GM19463 (cell line): ENCODE results near the gene SCGB3A1.

Experiments
- ATAC-seq: cut with Tn5 transposase; IDR thresholded peaks from one replicate; pipeline ENCODE4 v1.9.1; 2021; ENCODE audit warnings: mild to moderate bottlenecking, moderate library complexity; ENCODE audit not compliant: unreplicated experiment

The SCGB3A1 gene

GRCh38 chr5:180625791-180626660 is 34.7 kb upstream of the SCGB3A1 start:
- ATAC-seq: no peak

- no peak for ATAC-seq
Observed at GRCh38 chr5:180625125-180625790, 34.0 kb upstream of the SCGB3A1 start.

GRCh38 chr5:180624587-180624986 is 33.3 kb upstream of the SCGB3A1 start:
- no peak for ATAC-seq

- no peak for ATAC-seq
Observed at GRCh38 chr5:180623844-180624243, 32.5 kb upstream of the SCGB3A1 start.

- ATAC-seq: no peak
Observed at GRCh38 chr5:180623411-180623834, 32.1 kb upstream of the SCGB3A1 start.

- ATAC-seq: no peak
Observed at GRCh38 chr5:180622910-180623309, 31.6 kb upstream of the SCGB3A1 start.

GRCh38 chr5:180621311-180621710 is 30.0 kb upstream of the SCGB3A1 start:
- no peak for ATAC-seq

- ATAC-seq: no peak
Observed at GRCh38 chr5:180620014-180620413, 28.7 kb upstream of the SCGB3A1 start.

- no peak for ATAC-seq
Observed at GRCh38 chr5:180619563-180619915, 28.2 kb upstream of the SCGB3A1 start.

- no peak for ATAC-seq
Observed at GRCh38 chr5:180618829-180619562, 27.7 kb upstream of the SCGB3A1 start.

- ATAC-seq: no peak
Observed at GRCh38 chr5:180618487-180618828, 27.2 kb upstream of the SCGB3A1 start.

GRCh38 chr5:180613814-180614188 is 22.5 kb upstream of the SCGB3A1 start:
- no peak for ATAC-seq

GRCh38 chr5:180613188-180613813 is 22.0 kb upstream of the SCGB3A1 start:
- no peak for ATAC-seq

- ATAC-seq: no peak
Observed at GRCh38 chr5:180612683-180613082, 21.4 kb upstream of the SCGB3A1 start.

- no peak for ATAC-seq
Observed at GRCh38 chr5:180611140-180611850, 20.0 kb upstream of the SCGB3A1 start.

GRCh38 chr5:180609817-180610550 is 18.7 kb upstream of the SCGB3A1 start:
- no peak for ATAC-seq

- ATAC-seq: no peak
Observed at GRCh38 chr5:180609386-180609785, 18.1 kb upstream of the SCGB3A1 start.

- ATAC-seq: no peak
Observed at GRCh38 chr5:180608572-180609310, 17.4 kb upstream of the SCGB3A1 start.

GRCh38 chr5:180607861-180608571 is 16.7 kb upstream of the SCGB3A1 start:
- no peak for ATAC-seq
